ENCODE data around the gene S1PR4.
"Not testable (repeated sequence)": the region's sequence is repeated elsewhere in the genome, so short reads cannot be mapped to it uniquely, and the experiment has no call there.

The S1PR4 gene

DNA sequence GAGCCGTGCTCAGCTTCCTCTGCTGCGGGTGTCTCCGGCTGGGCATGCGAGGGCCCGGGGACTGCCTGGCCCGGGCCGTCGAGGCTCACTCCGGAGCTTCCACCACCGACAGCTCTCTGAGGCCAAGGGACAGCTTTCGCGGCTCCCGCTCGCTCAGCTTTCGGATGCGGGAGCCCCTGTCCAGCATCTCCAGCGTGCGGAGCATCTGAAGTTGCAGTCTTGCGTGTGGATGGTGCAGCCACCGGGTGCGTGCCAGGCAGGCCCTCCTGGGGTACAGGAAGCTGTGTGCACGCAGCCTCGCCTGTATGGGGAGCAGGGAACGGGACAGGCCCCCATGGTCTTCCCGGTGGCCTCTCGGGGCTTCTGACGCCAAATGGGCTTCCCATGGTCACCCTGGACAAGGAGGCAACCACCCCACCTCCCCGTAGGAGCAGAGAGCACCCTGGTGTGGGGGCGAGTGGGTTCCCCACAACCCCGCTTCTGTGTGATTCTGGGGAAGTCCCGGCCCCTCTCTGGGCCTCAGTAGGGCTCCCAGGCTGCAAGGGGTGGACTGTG is 1.2 kb downstream of the S1PR4 start:
- no peak for DNase-seq (ENCODE audit: low read depth in 2 of 2)

DNA sequence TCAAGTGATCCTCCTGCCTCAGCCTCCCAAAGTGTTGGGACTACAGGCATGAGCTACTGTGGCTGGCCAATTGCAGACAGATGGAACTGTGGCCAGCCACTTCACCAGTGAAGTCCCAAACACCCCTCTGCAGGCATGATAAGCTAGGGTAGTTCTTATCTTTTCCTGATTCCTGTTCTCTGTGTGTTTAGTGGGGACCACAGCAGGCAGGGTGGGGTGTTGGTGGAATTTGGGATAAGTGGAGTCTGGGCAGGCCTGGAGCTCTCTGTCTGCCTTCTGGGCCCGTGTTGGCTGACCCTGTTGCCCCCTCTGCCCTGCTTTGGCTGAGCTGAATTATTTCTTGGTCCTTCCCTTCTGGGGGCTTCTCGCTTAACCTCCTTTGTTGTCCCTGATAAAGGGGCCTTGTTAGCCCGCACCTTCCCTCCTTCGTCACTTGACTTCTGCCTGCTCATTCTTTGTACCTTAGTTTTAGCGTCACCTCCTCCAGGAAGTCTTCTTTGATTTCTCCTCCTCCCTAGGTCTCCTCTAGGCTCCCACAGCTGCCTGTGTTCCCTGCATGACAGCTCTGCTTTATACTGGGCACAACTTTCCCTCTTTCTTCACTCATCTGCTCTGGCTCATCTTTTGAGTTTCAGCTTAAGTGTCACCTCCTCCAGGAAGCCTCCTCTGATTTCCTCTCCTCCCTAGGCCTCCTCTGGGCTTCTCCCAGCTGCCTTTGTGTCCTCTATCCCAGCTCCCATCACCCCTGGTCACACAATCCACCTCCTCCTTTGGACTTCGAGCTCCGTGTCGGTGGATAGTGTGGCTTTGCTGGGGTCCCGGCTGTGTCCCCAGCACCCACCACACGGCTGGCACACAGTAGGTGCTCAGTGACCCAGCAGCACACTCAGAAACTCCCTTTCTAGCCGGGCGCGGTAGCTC is 5.4 kb downstream of the S1PR4 start:
- DNase-seq (ENCODE audit: low read depth in 2 of 2) = no peak

DNA sequence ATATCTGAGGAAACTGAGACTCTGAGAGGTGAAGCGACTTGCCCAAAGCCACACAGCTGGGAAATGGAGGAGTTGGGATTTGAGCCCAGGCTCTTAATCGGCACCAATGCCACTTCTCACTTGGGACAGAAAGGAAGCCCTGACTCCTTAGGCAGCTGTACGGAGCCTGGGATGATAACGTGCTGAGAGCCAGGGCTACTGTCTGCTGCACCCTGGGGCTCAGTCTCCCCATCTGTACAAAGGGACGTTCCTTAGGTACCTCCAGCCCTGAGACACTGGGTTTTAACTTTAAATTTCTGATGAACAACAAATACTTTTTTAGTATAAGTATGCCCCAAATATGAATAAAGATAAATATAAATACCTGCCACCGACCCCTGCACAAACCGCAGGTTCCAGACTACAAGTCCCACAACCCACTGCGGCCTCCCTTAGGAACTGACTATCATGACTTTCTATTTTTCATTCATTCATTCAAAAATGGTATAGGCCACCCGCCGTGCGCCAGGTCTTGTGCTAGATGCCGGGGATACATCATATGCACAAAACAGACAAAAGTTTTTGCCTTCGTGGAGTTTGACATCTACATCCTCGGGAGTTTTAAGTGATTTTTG is 6.4 kb downstream of the S1PR4 start:
- DNase-seq (ENCODE audit: low read depth in 2 of 2) = peak in 1 of 2 donors; percentile 41

DNA sequence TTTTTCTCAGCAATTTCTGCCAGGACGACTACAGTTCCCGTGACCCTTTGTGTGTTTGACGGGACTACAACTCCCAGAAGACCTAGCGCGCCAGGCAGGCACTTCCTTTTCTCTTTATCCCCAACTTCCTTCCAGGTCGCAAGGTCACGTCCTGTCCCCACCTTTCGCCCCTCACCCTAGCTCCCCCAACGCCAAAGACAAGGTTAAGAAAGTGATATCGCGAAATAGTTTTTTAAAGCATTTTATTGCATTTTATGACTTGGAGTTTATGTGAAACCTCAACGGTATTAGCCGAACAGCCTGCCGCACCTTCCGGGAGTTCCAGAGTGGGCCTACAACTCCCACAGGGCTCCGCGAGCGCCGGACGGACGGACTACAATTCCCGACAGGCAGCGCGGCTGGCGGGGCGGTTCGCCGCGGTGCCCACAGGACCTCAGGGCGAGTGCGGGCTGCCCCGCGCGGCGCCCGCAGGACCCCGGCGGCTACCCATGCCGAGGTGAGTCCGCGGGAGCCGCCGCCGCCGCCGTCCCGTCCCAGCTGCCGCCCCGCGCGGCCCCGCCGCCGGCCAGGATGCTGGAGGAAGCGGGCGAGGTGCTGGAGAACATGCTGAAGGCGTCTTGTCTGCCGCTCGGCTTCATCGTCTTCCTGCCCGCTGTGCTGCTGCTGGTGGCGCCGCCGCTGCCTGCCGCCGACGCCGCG is 7.0 kb downstream of the S1PR4 start, which contains the start of gene NCLN:
Gene NCLN, plus strand, starts transcription at position 470 of the 699 bp plus-strand sequence. Its CDS starts 101 bp downstream, at position 571.
- DNase-seq (ENCODE audit: low read depth in 2 of 2) = peak; percentile 84 to 88

DNA sequence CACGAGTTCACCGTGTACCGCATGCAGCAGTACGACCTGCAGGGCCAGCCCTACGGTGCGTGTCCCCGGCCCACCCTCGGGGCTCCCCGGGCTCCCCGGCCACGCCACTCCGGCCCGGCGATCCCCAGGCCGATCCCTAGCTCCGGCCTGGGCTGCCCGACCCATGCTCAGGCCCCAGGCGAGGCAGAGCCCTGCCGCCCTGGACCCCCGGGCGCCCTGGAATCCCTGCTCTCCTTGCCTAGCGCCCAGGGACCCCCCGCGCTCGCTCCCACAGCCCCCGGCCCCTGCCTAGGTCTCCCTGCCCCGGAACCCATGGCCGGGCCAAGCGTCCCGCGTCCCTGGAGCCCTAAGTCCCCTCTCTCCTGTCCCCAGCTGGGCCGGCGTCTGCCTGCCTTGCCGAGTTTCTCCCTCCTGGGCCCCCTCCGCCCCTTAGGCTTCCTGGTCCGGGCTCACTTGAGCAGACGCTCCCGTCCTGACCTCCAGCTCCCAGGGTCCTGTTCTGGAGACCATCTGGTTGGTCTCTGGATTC is 7.7 kb downstream of the S1PR4 start:
- DNase-seq (ENCODE audit: low read depth in 2 of 2) = no peak

DNA sequence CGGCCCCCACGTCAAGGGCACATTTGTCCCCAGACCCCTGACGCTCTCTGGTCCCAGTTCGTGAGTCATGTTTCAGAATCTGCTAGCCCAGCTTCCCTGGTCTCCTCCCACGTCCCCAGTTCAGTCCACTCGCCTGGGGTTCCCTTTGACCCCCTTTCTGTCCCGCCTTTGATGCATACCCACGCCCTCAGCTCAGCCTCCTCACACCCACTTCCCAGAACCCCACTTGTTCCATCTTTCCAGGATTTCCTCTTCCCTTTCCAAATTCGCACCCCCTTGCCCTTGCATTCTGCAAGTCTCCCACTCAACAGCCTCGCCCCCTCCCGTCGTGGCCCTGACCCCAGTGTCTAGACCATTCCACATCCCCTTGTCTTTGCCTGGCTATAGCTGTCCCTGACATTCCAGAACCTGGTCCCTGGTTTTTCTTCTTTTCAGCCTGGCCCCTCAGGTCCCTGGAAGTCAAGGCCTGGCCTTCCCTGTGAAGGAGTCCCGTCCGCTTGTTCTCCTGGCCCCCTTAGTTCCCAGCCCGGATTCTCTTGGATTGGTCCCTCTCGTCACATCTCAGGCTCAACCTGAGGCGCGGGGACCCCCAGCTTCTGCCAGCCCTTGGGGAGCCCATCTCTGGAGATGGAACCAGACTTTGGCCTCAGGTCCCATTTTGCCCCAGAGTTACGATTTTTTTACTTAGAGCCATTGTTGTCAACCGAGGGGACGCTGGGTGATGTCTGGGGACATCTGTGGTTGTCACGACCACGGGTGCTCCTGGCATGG is 8.5 kb downstream of the S1PR4 start:
- DNase-seq (ENCODE audit: low read depth in 2 of 2) = no peak

DNA sequence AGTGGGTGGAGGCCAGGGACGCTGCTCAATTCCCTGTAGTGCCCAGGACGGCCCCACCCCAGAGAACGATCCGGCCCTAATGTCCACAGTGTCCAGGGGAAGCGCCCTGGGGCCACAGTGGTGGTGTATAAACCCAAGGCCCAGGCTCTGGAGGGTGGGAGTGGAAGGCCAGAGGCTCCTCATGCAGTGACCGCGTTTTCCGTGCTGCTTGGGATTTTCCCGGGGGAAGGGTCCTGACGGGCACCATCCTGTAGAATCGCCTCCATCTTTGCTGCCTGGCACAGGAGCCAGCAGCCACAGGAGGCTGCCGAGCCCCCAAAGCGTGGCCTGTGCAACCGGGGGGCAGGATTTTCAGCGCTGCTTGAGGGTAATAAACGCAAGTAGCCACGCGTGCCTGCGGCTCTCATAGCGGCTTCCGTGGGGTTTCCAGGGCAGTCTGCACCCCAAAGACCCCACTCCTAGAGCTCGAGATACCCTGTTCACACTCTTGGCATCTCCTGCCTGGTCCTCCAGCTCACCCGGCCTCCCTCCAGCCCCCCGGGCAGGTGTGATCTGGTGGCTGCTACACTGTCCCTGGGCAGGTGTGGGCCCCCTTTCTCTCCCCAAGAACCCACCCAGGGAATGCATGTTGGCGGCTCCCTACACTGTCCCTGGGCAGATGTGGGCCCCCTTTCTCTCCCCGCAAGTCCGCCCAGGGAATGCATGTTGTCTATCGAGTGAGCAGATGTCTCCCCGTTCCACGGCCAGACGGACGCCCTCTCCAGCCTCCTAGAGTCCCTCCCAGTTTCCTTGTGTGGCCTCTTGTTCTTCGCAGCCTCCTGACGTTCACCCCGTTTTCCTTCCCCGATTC is 9.3 kb downstream of the S1PR4 start:
- DNase-seq (ENCODE audit: low read depth in 2 of 2) = no peak

DNA sequence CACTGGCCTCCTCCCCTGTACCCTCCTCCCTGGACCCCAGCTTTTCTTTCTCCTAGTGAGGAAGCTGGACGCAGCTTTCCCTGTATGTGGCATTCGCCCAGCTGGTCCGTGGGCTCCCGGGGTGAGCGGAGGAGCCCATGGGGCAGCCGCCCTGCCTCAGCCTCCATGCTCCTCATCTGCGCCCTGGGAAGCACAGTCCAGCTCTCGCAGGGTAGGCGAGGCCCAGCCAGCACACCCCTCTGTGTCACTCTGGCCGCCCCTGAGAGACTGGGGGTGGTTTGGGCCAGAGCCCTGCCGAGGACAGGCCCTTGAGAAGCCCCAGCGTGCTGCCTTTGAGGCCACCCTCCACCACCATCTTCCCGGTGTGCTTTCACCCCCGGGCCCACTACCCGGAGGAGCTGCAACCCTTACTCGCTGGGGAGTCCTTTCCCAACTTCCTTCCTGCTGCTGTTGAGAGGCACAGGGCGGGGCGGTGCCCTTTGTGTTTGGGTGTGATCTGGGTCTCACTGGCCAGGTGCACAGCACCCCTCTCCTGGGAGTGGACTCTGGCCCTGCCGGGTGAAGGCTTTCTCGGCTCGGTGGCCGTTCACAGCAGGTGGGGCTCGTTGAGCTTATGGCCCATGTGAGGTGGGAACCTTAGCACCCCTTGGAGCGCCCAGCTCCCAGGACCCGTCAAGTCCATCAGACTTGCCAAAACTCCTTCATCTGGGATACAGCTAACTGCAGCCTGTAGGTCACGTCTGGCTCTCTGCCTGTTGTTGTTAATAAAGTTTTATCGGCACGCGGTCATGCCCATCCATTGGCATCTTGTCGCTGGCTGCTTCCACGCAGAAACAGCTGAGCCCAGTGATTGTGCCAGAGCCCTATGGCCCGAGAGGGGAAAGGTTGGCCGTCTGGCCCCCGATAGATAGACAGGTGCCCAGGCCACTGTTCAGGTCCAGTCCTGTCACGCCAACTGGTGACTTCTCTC is 10.3 kb downstream of the S1PR4 start:
- DNase-seq (ENCODE audit: low read depth in 2 of 2) = no peak

DNA sequence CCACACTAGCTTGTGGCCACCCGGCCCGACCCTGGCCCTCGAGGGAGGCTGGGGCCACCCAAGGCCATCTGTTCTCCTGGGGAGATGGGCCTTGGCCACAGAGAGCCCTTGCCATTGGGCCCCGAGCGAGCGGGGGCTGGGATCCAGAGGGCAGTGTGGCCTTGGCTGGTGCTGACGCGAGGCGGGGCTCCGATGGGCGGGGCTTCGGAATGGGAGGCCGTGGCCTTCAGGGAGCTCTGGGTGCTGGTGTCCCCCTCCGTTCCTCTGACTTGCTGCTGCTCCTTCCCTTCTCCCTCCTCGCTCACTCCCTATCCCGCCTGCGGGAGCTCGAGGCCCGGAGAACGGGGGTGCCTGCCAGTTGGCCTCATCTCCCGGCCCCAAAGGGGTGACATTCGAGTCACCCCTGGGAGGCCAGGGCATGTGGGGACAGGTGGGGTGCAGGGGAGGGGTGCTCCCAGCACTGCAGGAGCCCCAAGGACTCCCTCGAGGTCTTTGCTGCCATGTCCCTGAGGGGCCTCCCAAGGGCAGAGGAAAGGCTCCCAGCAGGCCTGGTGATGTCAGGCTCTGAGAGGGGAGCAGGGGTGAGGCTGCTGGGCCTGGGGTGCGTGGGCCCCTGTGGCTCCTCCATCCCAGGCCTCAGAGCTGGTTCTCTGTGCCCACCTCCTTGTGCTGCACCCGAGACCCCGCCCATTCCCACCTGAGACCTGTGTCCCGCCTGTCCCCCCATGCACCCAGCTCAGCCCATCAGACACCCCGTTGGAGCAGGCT is 11.3 kb downstream of the S1PR4 start:
- no peak for DNase-seq (ENCODE audit: low read depth in 2 of 2)

DNA sequence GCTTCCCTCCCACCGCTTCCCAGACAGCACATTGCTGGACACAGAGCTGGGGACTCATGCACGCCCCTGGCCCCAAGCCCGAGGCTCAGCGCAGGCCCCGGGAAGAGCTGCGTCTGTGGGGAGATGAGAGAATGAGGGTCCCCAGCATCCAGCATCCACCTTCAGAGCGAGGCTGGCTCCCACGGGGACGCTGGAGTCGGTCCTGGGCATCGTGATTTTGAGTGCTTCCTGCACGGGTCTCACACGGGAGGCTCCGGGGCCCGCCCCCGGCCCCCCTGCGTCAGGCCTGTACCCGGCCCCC is 11.9 kb downstream of the S1PR4 start:
- DNase-seq (ENCODE audit: low read depth in 2 of 2) = no peak

DNA sequence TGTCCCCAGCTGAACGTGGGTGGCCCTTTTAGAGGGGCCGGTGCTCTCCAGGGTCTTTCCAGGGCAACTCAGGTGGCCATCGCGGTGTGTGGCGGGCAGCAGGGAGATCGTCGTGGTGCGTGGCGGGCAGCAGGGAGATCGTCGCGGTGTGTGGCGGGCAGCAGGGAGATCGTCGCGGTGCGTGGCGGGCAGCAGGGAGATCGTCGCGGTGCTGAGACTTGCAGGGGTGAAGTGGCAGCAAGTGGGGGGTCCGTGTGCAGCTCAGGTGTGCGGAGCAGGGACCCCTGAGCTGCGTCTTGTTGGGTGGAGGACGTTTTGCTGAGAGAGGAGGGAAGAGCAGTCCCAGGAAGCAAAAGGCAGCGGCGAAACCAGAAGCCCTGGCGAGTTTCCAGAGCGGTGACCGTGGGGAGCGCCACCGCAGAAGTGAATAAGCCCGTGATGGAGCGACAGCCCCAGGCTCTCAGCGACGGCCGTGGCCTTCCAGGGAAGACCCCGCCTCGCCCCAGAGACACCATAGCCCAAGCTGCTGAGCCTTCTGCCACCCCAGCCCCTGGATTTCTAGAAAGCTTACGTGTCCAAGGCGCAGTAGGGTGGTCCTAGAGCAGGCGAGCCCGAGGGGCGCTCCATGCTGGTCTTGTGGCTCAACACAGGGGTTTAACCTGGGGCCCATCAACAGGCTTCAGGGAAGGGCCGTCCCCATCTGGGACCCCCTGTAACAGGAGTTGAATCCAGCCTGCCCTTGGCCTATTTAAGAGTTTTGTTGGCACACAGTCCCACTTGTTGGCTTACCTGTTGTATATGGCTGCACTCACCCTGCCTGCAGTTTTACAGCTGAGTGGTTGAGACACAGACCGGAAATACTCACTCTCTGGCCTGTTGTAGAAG is 12.6 kb downstream of the S1PR4 start:
- DNase-seq (ENCODE audit: low read depth in 2 of 2) = no peak

DNA sequence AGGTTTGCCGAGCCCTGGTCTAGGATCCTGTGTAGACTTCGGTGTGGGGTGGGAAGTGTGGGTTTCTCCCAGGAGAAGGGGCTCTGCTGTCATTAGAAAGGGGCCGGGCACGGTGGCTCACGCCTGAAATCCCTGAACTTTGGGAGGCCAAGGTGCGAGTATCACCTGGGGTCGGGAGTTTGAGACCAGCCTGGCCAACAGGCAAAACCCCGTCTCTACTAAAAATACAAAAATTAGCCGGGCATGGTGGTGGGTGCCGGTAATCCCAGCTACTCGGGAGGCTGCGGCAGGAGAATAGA is 13.2 kb downstream of the S1PR4 start:
- DNase-seq (ENCODE audit: low read depth in 2 of 2) = not testable (repeated sequence)

DNA sequence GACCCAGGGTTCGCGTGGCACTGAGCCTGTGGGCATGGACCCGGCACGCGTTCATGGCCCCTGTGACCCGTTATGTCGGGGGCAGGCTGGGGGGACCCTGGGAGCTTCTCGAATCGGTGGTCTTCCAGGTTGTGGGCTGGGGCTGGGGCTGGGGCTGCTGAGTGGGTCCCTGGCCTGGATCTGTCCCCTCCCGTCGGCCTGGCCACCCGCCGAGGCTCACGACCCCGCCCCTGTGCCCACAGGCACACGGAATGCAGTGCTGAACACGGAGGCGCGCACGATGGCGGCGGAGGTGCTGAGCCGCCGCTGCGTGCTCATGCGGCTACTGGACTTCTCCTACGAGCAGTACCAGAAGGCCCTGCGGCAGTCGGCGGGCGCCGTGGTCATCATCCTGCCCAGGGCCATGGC is 13.7 kb downstream of the S1PR4 start:
- DNase-seq (ENCODE audit: low read depth in 2 of 2) = no peak

DNA sequence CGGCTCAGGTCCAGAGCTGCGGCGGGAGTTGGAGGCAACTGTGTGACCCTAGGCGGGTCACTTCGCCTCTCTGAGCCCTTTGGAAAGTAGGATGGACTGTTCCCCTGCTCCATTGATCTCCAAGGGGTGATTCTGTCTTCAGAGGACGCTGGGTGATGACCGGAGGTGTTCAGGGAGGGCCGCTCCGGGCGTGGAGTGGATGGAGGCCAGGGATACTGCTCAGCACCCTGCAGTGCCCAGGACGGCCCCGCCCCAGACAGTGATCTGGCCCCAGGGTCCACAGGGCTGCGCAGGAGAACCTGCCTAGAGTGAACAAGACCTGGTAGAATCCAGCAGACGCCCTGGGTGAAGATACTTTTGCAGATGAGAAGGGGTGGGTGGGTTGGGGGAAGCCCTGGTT is 14.1 kb downstream of the S1PR4 start:
- DNase-seq (ENCODE audit: low read depth in 2 of 2) = no peak

DNA sequence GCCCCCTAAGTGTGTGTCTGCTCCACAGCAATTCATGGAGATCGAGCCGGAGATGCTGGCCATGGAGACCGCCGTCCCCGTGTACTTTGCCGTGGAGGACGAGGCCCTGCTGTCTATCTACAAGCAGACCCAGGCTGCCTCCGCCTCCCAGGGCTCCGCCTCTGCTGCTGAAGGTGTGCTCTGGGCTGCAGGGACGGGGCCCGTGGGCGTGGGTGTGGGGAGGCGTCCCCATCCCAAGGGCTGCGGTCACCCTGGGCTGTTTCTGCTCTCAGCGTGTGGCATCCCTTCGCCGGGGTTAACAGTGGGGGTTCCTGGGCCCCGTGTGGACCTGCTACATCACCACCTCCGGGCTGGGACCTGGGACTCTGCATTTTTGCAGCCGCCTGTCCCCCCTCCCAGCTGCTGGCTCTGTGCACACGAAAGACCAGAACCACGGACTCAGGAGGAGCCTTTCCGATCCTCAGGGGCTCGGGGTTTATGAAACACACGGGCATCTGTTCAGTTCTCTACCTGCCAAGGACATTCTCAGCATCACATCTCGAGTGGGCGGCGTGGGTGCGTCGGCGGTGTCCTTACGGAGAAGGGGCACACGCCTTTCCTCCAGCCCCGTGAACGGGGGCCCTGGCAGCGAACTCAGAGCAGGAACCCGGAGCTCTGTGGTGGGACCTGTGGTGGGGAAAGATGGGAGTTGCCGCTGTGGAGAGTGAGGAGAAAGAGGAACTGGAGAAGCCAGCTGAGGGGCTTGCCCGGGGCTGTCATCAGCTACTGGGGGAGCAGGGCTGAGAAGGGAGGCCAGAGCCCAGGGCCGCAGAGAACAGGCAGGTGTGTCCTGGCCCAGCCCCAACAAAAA is 14.9 kb downstream of the S1PR4 start:
- DNase-seq (ENCODE audit: low read depth in 2 of 2) = no peak

Measured in stimulated activated CD8-positive, alpha-beta memory T cell treated with anti-CD3 and anti-CD28 coated beads, Interleukin-7, amount 100 ng/mL, for 1 hour (primary cell).